Activated CD8-positive, alpha-beta T cell treated with anti-CD3 and anti-CD28 coated beads for 36 hours (primary cell): Measurements from ENCODE around the gene RHBDD3. TPM values are rescaled to one million over a fixed set of nuclear protein-coding genes. Genes with fewer than 3 reads are reported as not detected.

Experiments
- ATAC-seq: fragments of 200-7000 bp; cut with Tn5 transposase; one replicate; pipeline ENCODE4 v1.10.0; 2021; ENCODE audit warnings: mild to moderate bottlenecking, moderate library complexity
- CTCF ChIA-PET: fragments of 350-600 bp; sonication (Branson Sonifier 250); formaldehyde crosslinking; loops from one replicate; lab custom pipeline; 2021; ENCODE audit warnings: antibody characterized with exemption; lab: Charles Lee
- POLR2A ChIA-PET: fragments of 350-600 bp; sonication (Branson Sonifier 250); formaldehyde crosslinking; loops from one replicate; lab custom pipeline; 2021; ENCODE audit warnings: antibody characterized with exemption; lab: Charles Lee
- DNase-seq: peaks from one replicate; pipeline ENCODE4 v3.0.0-alpha.2; 2020
- H3K27ac Mint-ChIP-seq: one replicate; pipeline ENCODE4 v1.8.0; 2021; ENCODE audit warnings: mild to moderate bottlenecking, mixed read lengths
- H3K27me3 Mint-ChIP-seq: one replicate; pipeline ENCODE4 v1.8.0; 2021; ENCODE audit warnings: mixed read lengths
- H3K36me3 Mint-ChIP-seq: one replicate; pipeline ENCODE4 v1.8.0; 2021; ENCODE audit warnings: low read depth, mixed read lengths
- H3K4me1 Mint-ChIP-seq: one replicate; pipeline ENCODE4 v1.8.0; 2021; ENCODE audit warnings: low read depth, mixed read lengths
- H3K4me3 Mint-ChIP-seq: one replicate; pipeline ENCODE4 v1.8.0; 2021; ENCODE audit warnings: mild to moderate bottlenecking, moderate library complexity, mixed read lengths
- H3K9me3 Mint-ChIP-seq: one replicate; pipeline ENCODE4 v1.8.0; 2021; ENCODE audit warnings: mixed read lengths
- intact Hi-C: fragments of 100-400 bp; cut with micrococcal nuclease; formaldehyde crosslinking; loops from one replicate; pipeline ENCODE4 v1.10.0; 2022
- total RNA-seq, 2 experiments: library from RNA; stranded (reverse); gene quantifications; one replicate each; pipeline ENCODE4 v1.2.3, GENCODE V29; 2021
- TF ChIP-seq, protein P1 (sequence below): fragments of 200-600 bp; IDR thresholded peaks from one replicate; pipeline ENCODE4 v1.8.0; 2022; ENCODE audit warnings: antibody characterized with exemption, mild to moderate bottlenecking

The RHBDD3 gene
- total RNA-seq, 2 experiments from 2014 or later = 24.5 to 25.4 TPM

DNA sequence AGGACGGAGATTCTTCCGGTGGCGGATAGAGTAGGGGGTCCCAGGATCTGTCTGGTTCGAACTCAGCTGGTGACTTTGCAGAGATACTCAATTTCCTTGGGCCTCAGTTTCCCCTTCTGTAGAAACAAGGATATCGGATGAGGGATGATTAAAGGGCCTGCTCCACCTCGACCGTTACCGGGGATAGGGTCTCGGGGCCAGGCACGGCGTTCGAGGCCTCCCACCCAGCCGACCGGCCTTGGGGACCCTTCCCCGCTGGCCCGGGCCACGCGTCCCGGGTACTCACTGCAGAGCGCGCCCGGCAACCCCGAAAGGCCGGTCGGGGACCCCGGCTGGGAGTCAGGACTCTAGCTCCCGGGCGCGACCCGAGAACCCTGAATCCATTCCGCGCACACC, 321 bp downstream of the RHBDD3 start:
- Mint-ChIP-seq H3K4me1 (peaks cover 35% of the 10 kb centered on the region), H3K27ac (peak overlapping the region; percentile 97), H3K27me3 (no peaks in the 10 kb centered on the region), H3K4me3 (peak overlapping the region; percentile 85), H3K9me3 (no peaks in the 10 kb centered on the region), H3K36me3 (peaks cover 48% of the 10 kb centered on the region)
- intact Hi-C loops = no loop called here
- DNase-seq = no peak
- CTCF ChIA-PET = interaction anchor here (0.7 to 1.6 kb wide), 2 partner anchors 22 to 145 kb away, joined by 3 to 9 read pairs; no protein-coding TSS in a partner anchor
- no peak for ATAC-seq
- TF ChIP-seq, protein P1, sequence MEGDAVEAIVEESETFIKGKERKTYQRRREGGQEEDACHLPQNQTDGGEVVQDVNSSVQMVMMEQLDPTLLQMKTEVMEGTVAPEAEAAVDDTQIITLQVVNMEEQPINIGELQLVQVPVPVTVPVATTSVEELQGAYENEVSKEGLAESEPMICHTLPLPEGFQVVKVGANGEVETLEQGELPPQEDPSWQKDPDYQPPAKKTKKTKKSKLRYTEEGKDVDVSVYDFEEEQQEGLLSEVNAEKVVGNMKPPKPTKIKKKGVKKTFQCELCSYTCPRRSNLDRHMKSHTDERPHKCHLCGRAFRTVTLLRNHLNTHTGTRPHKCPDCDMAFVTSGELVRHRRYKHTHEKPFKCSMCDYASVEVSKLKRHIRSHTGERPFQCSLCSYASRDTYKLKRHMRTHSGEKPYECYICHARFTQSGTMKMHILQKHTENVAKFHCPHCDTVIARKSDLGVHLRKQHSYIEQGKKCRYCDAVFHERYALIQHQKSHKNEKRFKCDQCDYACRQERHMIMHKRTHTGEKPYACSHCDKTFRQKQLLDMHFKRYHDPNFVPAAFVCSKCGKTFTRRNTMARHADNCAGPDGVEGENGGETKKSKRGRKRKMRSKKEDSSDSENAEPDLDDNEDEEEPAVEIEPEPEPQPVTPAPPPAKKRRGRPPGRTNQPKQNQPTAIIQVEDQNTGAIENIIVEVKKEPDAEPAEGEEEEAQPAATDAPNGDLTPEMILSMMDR = no peak
- POLR2A ChIA-PET = interaction anchor here (0.6 to 4.6 kb wide), 11 partner anchors 10 to 358 kb away, joined by 3 to 29 read pairs (median 3); no protein-coding TSS in a partner anchor

DNA sequence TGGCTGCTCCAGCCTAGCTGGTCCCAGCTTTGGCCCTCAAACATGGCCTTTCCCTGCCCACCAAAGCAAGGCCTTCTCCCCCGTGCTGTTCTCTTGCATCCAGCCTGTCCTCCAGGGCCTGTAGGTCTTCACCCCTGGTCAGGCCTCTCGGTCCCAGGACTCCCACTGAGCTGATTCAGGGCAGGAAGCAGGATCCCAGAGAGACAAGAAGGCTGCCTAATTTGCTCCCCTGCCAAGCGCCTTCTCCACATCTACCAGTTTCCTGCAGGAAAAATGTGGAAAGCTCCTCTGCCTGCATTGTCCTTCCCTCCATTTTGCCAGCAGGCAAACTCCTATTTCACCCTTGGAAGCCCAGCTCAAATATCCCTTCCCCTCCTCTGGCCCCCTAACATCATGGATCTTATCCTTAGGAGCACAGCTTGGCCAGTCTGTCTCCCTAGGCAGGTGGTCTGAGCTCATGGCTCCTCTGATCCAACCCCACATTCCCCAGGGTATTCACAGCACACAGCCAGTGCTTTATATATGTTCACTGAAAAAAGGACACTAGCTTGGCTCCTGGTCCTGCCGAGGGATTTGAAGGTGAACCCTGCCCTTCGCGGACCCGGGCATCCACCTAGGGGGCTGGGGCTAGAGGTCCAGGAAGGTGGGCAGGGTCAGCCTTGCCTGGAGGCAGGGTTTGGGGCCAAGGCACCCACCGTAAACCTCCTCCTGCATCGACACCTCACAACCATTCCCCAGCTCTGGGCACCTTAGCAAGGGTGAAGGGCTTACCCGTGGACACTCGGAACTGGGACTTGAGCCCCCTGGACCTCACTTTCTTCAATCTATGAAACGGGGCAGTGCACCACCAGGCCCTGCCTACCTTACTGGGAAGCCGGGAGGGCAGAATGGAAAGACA, 968 bp downstream of the RHBDD3 start:
- peaks cover 41% of the 10 kb centered on the region for H3K36me3 Mint-ChIP-seq
- no peak for ATAC-seq

DNA sequence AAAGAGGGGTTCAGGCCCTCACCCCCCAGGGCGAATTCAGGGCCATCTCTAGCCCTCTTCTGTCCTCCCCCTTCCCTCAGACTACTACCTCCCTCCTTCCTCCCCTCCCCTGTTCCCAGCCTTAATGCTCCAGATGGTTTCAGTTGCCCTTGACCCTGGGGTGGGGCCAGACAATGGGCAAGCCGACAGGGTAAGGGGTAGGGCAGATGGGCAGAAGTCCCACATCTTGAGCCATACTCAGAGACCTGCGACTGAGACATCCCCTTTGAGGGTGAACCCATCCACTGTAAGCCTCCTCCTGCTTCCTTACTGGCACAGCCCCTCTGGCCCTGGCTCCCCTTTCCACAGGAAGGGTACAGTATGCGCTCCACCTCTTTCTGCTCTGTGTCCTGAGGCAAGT, 1.9 kb downstream of the RHBDD3 start:
- peak overlapping the region; percentile 30 for H3K27ac Mint-ChIP-seq
- H3K27me3 Mint-ChIP-seq = no peaks in the 10 kb centered on the region
- H3K4me1 Mint-ChIP-seq = peaks cover 20% of the 10 kb centered on the region
- TF ChIP-seq, protein P1 = no peak
- no peaks in the 10 kb centered on the region for H3K9me3 Mint-ChIP-seq
- ATAC-seq (no peak), DNase-seq (no peak)
- peak overlapping the region; percentile 85 for H3K4me3 Mint-ChIP-seq
- CTCF ChIA-PET = interaction anchor here (1.1 to 1.5 kb wide), 3 partner anchors 7 to 47 kb away, joined by 3 to 4 read pairs (median 3); no protein-coding TSS in a partner anchor
- POLR2A ChIA-PET = interaction anchor here (1.3 to 2.5 kb wide), 2 partner anchors 9 to 29 kb away, joined by 6 to 9 read pairs; no protein-coding TSS in a partner anchor
- intact Hi-C loops = no loop called here
- peaks cover 35% of the 10 kb centered on the region for H3K36me3 Mint-ChIP-seq

More for the DNA sequence above, 968 bp downstream of the RHBDD3 start:
- intact Hi-C loops = no loop called here
- POLR2A ChIA-PET = interaction anchor here (0.6 to 4.6 kb wide), 10 partner anchors 9 to 357 kb away, joined by 3 to 29 read pairs (median 3); no protein-coding TSS in a partner anchor
- Mint-ChIP-seq H3K4me3 (peak overlapping the region; percentile 85), H3K27ac (peak overlapping the region; percentile 90), H3K9me3 (no peaks in the 10 kb centered on the region), H3K27me3 (no peaks in the 10 kb centered on the region), H3K4me1 (peaks cover 28% of the 10 kb centered on the region)
- DNase-seq = no peak
- TF ChIP-seq, protein P1 = no peak
- CTCF ChIA-PET = interaction anchor here (0.7 to 1.6 kb wide), 5 partner anchors 8 to 145 kb away, joined by 3 to 9 read pairs (median 3); no protein-coding TSS in a partner anchor

DNA sequence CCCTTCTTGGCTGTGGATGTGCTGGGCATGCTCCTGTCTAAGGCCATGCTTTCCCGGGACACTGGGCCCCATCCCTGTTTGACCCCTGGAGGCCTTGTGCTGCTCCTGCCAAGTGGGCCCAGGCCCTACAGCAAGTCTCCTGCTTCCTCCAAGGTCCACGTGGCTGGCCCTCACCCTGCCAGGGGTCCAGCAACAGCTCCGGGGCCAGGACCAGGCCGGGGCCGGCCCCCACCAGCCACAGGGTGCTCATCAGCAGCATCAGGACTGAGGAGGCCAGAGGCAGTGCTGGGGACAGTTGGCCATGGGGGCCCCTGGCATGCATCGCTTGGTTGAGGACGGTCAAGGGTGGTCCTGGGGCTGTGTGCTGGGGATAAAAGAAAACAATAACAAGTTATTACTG, 2.5 kb downstream of the RHBDD3 start:
- intact Hi-C loops = no loop called here
- H3K36me3 Mint-ChIP-seq = peaks cover 29% of the 10 kb centered on the region
- ChIA-PET POLR2A (interaction anchor here (2.5 kb wide), 1 partner anchor 8 kb away, joined by 9 read pairs; no protein-coding TSS in a partner anchor), CTCF (interaction anchor here (1.5 kb wide), 1 partner anchor 20 kb away, joined by 4 read pairs; no protein-coding TSS in a partner anchor)
- no peaks in the 10 kb centered on the region for H3K9me3 Mint-ChIP-seq
- no peak for DNase-seq
- no peaks in the 10 kb centered on the region for H3K27me3 Mint-ChIP-seq
- TF ChIP-seq, protein P1 = no peak
- no peak for ATAC-seq
- H3K4me1 Mint-ChIP-seq = peaks cover 14% of the 10 kb centered on the region
- no peak overlapping the region for H3K4me3 Mint-ChIP-seq
- no peak overlapping the region for H3K27ac Mint-ChIP-seq
